UCSD-AML1 (cell line): ENCODE measurements around the gene TFDP1.
A peak's percentile ranks its signal among the peaks of the same experiment; 100 is the strongest.
"Not testable (repeated sequence)": the region's sequence is repeated elsewhere in the genome, so short reads cannot be mapped to it uniquely, and the experiment has no call there.

Source experiments
- DNase-seq: peaks from one replicate; lab custom pipeline; 2025; ENCODE audit not compliant: unreplicated experiment; lab: John Stamatoyannopoulos, UW

Gene TFDP1

GRCh38 chr13:113548778-113549621, 35.6 kb upstream of the TFDP1 start:
- no peak for DNase-seq

GRCh38 chr13:113550453-113550852, 34.1 kb upstream of the TFDP1 start:
- no peak for DNase-seq

- no peak for DNase-seq
Observed at GRCh38 chr13:113551081-113552000, 33.2 kb upstream of the TFDP1 start.

GRCh38 chr13:113552079-113552478, 32.5 kb upstream of the TFDP1 start:
- DNase-seq = no peak

- no peak for DNase-seq
Observed at GRCh38 chr13:113552786-113553434, 31.6 kb upstream of the TFDP1 start.

GRCh38 chr13:113553511-113554332, 30.8 kb upstream of the TFDP1 start:
- DNase-seq = no peak

- no peak for DNase-seq
Observed at GRCh38 chr13:113554333-113554700, 30.2 kb upstream of the TFDP1 start.

GRCh38 chr13:113555141-113555540, 29.4 kb upstream of the TFDP1 start:
- DNase-seq = no peak

GRCh38 chr13:113557013-113557412, 27.5 kb upstream of the TFDP1 start:
- DNase-seq = no peak

- no peak for DNase-seq
Observed at GRCh38 chr13:113558461-113558860, 26.1 kb upstream of the TFDP1 start.

- DNase-seq = no peak
Observed at GRCh38 chr13:113559061-113559460, 25.5 kb upstream of the TFDP1 start.

- no peak for DNase-seq
Observed at GRCh38 chr13:113559901-113560644, 24.5 kb upstream of the TFDP1 start.

- DNase-seq = no peak
Observed at GRCh38 chr13:113560645-113561416, 23.7 kb upstream of the TFDP1 start.

- DNase-seq = no peak
Observed at GRCh38 chr13:113561417-113562084, 23.0 kb upstream of the TFDP1 start.

- peak; percentile 56 for DNase-seq
Observed at GRCh38 chr13:113562085-113562749, 22.3 kb upstream of the TFDP1 start.

- DNase-seq = no peak
Observed at GRCh38 chr13:113562844-113563243, 21.7 kb upstream of the TFDP1 start.

GRCh38 chr13:113563511-113563910, 21.0 kb upstream of the TFDP1 start:
- DNase-seq = not testable (repeated sequence)
